CD4-positive, alpha-beta T cell treated with Interleukin-4 for 4 hours (primary cell): Measurements from ENCODE around the gene PLK5.
A peak's percentile ranks its signal among the peaks of the same experiment; 100 is the strongest.
"Not testable (repeated sequence)": the region's sequence is repeated elsewhere in the genome, so short reads cannot be mapped to it uniquely, and the experiment has no call there.

Source experiments
- DNase-seq: peaks from one replicate; pipeline ENCODE4 v3.0.0-alpha.2; 2020

The PLK5 gene

DNA sequence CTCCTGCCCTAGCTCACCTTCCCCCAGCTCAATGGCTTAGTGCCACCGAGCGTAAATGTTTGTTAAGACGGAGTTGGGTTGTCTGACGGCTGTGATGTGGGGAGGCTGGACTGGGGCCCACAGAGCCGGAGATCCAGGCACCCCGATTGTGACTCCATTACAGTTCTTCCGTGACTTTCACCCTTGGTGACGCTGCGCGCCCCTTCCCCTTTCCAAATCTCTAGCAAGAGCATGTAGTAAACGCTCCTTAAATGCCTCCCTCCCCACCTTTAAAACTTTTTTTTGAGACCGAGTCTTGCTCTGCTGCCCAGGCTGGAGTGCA is 32.1 kb upstream of the PLK5 start:
- DNase-seq: no peak

DNA sequence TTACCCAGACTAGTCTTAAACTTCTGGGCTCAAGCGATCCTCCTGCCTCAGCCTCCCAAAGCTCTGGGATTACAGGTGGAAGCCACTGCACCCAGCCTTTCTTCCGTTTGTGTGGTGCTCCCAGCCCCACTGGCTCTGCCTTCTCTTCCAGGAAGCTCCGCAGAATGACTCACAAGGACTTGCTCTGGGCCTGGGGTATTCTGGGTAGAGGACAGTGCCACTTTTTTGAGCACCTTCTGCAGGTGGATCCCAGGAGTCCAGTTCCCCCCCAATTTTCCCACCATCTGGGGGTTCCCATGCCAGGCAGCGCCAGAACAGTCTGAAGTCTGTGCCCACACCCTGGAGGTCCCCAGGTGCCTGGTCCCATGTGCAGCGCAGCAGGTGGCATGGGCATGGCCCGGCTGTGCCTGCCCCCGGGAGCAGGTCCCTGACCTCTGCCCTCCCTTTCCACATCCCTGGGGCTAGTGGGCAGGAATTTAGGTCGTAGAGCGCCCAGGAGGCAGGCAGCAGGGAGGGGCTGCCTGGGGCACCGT is 31.3 kb upstream of the PLK5 start:
- DNase-seq: no peak

DNA sequence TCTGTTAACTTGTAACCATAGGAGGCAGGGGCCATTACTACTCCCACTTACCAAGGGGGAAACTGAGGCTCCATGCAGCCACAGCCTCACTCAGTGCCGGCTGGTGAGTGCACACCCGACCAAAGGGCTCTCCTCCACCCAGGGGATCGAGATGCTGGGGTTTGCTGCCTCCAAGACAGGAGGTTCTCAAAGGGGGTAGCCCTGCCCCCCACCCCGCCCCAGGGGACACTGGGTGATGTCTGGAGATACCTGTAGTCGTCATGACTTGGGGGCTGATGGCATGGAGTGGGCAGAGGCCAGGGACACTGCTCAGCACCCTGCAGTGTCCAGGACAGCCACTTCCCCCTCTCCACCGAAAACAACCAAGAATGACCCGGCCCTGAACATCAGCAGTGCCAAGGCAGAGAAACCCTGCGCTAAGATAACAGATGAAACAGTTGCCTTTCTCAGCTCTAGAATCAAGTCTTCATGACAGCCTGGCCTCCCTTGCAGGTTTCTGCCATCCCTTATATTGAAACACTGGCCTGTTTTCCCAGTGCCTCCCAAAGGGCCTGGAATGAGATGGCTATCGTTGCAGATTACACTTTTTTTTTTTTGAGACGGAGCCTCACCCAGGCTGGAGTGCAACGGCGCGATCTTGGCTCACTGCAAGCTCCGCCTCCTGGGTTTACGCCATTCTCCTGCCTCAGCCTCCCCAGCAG is 29.6 kb upstream of the PLK5 start:
- DNase-seq: no peak

DNA sequence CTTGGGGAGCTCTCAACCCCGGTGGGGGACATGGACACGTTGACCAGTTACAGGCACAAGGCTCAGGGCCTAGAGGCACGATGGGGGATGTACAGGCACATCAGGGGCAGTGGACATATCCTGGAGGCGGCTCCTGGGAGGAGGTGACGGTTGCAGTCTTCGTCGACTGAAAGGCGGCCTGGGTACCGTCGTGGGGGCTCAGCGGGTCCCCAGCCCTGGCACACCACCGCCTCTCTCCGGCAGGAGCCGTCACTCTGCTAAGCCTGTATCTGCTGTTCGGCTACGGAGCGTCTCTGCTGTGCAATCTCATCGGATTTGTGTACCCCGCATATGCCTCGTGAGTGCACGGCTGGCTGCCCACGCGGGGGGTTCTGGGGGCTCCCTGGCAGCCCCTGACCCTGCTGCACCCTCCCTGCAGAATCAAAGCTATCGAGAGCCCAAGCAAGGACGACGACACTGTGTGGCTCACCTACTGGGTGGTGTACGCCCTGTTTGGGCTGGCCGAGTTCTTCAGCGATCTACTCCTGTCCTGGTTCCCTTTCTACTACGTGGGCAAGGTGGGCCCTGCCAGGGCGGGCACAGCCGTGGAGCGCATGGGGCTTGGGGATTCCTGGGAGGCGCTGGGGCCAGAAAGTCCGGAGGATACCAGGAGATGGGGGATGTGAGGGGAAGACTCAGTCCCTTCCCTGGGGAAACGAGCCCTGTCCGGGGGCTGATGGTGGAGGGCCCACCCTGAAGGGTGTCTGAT is 28.7 kb upstream of the PLK5 start:
- DNase-seq: no peak

DNA sequence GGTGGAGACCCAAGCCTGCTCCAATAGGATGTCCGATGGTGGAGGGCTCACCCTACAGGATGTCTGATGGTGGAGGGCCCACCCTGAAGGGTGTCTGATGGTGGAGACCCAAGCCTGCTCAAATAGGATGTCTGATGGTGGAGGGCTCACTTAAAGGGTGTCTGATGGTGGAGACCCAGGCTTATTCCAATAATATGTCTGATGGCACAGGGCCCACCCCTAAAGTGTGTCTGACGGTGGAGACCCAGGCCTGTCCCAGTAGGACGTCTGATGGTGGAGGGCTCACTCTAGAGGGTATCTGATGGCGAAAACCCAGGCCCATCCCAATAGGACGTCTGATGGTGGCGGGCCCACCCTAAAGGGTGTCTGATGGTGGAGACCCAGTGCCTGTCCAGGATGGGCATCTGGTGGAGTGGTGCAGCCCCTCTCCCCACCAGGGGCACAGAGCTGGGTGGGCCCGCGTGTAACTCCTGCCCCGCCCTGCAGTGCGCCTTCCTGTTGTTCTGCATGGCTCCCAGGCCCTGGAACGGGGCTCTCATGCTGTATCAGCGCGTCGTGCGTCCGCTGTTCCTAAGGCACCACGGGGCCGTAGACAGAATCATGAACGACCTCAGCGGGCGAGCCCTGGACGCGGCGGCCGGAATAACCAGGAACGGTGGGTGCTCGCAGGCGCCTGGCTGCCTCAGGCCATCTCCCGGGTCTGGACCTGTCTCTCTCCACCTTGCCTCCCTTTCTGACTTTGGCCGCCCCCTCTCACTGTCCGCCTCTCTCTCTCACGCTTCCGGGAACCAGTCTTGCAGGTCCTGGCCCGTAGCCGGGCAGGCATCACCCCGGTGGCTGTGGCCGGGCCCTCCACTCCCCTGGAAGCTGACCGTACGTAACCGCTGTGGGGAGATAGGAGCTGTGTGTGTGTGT is 27.8 kb upstream of the PLK5 start:
- DNase-seq: no peak

DNA sequence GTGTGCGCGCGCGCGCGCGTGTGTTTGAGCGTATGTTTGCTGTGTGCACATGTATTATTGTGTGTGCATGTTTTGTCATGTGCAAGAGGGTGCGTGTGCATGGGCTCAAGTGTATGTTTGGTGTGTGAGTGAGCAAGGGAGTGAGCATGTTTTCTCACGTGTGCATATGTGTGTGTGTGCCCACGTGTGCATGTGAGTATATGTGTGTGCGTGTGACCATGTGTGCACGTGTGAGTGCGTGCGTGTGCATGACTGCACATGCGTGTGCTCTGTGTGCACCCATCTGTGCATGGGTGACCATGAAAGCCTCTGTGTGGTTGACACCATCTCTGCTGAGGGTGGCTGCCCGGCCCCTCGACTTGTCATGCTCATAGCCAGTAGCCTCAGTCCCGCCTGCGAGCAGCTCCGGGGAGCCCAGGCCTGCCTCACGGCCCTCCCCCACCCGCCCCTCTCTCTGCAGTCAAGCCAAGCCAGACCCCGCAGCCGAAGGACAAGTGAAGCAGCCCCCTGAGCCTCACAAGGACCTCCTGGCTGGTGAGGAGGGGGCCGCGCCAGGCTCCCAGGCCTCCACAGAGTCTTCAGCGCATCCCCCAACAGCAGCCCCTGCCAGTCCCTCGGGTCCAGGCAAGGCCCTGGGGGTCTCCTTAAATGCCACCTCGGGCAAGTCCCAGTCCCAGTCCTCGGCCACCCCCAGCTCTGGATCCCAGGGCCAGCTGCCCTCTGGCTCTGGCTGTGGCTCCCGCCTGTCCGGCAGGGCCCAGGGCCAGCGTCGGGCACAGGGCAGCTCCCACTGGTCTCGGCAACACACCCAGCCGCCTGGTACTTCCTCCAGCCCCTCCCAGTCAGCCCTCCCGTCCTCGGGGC is 26.9 kb upstream of the PLK5 start:
- no peak for DNase-seq

DNA sequence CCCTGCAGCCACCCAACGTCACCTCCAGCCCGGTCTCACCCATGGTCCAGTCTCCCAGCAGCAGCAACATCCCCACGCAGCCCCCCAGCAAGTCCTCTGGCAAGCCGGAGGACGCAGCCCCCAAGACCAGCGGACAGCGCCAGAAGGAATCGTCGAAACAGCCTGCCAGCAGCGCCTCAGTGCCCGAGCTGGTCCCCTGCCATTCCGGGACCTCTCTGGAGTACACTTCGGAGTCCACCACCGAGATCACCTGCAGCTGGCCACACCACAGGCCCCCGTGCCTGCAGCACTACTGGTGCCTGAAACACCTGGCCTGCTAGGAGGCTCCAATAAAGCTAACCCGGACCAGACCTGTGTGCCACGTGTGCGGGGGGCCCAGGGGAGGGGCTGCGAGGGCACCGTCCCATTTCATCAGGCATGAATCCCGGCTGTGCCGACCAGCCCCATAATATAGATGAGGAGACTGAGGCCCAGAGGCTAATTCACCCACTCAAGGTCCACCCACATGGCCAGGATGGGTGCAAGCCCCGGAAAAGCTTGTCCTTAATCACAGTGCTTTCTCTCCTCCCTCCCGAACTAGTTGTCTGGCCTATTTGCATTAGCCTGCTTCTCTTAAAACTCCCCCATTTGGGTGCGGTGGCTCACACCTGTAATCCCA is 26.2 kb upstream of the PLK5 start:
- DNase-seq: no peak

DNA sequence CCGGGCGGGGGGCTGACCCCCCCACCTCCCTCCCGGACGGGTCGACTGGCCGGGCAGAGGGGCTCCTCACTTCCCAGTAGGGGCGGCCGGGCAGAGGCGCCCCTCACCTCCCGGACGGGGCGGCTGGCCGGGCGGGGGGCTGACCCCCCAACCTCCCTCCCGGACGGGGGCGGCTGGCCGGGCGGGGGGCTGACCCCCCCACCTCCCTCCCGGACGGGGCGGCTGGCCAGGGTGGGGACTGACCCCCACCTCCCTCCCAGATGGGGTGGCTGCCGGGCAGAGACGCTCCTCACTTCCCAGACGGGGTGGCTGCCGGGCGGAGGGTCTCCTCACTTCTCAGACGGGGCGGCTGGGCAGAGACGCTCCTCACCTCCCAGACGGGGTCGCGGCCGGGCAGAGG is 24.6 kb upstream of the PLK5 start:
- DNase-seq: not testable (repeated sequence)

DNA sequence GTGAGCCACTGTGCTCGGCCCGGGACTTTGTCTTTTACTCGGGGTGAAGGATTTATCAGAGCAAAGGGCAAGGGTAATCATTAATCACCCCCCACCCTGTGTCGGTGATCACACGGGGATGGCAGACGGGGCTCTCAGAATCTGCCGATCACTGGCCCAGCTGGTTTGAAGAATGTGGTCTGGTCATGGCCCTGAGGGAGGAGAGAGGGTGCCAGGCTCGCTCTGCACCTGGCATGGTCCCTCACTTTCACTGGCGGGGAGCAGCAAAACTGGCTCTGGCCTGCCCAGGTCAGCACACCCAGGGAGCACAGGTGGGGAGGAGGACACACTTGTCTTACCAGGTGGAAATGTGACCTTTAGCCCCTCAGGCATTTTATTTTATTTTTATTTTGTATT is 22.7 kb upstream of the PLK5 start:
- DNase-seq: no peak

DNA sequence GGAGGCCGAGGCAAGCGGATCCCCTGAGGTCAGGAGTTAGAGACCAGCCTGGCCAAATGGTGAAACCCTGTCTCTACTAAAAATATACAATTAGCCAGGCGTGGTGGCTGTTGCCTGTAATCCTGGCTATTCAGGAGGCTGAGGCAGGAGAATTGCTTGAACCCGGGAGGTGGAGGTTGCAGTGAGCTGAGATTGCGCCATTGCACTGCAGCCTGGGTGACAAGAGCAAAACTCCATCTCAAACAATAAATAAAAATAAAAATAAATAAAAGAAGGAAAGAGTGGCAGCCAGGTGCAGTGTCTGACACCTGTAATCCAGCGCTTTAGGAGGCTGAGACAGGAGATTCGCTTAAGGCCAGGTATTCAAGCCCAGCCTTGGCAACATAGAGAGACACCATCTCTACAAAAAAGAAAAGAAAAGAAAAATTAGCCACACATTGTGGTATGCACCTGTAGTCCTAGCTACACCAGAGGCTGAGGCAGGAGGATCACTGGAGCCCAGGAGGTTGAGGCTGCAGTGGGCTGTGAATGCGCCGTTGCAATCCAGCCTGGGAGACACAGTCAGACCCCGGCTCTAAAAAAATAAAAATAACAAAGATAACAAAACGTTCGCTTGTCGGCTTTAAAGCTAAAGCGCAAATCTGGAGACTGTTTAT is 21.3 kb upstream of the PLK5 start:
- no peak for DNase-seq

DNA sequence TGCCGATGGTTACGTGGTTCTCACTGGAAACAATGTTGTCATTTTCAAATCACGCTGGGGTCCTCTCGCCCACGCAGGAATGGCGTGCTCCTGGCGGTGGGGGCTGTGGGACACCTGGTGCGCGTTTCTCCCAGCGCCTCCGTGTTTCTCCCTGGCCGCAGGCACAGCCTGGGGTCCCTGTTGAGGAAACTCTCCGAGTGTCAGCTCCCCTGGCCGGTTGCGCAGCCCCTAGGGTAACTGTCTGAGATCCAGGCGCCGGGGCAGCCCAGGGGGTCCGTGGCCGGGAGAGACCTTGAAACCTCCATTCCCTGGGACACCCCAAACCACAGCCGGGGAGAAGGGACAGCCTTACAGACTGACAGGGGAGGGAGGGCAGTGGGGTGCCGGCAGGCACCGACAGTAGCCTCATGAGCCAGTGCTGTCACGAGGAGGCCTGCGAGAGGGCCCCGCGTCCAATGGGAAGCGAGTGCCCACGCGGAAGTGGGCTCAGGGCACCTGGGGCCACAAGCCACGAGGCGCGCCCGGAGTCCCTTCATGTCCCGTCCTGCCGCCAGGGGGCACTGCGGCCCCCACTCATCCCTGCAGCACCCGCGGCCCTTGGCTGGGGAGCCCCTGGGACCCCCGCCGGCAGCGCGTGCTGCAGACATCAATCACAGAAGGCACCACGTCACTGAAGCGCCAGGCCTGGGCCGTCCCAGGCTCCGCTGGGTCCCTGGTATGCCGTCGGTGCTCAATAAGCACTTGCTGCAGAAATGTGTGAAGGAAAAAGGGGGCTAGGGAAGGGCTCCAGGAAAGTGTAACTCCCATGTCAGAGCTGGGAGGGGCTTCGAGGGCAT is 20.6 kb upstream of the PLK5 start:
- DNase-seq: peak; percentile 30

DNA sequence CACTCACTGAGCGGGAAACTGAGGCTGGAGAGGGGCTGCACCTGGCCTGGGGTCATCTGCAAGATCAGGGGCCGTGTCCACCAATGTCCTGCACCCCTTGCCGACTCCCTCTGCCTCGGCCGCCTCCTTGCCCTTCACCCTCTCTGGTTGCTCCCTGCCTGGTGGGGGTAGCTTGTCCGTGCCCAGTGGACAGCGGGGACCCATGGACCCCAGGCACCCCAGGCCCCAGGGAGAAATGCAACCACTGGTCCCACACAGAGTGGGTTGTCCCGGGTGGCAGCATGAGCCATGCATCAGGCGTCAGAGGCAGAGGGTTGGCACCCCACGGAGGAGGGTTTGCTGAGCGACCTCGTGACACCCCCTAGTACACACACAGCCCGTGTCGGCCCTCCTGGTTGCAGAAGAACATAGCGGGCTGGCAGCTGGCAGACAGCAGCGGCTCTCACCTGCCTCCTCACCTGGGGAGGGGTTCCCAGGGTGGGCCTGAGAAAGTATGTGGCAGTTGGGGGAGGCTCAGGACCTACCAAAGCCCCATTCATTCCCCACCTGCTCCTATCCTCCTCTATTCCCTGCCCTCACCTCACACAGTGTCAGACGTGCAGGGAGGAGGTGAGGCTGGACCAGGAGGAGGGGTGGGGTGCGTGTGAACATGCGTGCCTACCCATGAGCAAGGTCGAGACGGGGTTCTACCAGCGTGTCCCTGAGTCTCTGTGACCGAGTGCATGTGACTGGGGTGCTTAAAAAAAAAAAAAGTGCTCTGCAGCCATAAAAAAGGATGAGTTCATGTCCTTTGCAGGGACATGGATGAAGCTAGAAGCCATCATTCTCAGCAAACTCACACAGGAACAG is 19.7 kb upstream of the PLK5 start:
- DNase-seq: no peak

DNA sequence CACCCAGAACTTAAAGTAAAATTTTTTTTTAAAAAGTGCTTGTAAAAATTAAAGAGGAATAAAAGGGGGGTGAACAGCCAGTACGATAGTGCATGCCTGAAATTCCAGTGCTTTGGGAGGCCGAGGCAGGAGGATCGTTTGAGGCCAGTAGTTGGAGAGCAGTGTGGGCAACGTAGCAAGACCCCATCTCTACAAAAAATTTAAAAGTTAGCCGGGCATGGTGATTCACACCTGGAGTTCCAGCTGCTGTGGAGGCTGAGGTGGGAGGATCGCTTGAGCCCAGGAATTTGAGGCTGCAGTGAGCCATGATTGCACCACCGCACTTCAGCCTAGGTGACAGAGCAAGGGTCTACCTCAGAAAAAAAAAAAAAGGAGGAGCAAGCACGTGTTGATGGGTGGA is 18.9 kb upstream of the PLK5 start:
- DNase-seq: no peak

DNA sequence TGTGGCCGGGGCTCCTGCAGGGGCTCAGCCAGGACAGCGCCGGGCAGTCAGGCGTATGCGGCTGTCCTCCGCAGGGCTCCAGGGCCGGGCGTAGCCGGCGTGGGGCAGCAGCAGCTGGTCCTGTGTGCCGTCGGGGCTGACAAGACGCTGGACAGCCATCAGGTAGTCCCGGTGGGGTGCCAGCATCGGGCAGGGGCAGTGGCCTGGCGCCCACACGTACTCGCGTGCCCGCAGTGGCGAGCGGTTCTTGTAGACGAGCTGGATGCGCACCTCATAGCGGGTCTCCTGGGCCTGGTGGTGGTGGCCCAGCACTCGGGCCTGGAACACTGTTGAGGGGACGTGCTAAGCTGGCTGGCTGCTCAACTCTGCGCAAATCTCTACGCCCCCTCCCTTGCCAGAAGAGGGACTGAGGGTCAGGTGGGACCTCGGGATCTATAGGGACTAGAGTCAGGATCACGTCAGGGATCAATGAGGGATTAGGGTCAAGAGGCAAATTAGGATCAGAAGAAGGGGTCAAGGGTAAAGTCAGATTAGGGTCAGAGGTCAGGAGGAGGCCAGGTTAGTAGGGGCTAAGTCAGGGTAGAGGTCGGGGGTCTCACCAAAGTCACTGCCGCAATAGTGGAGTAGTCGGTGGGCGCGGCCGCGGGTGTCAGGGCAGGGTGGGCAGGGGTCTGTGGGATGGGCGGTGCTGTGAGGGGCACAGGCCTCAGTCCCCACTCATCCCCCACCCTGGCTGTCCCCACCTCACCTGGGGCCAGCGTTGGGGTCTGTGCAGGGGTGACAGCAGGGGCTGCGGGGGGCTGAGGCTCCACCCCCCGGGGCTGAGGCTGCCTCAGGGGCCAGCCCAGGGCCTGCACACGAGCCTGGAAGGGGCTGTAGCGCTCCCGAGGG is 17.6 kb upstream of the PLK5 start:
- DNase-seq: no peak

DNA sequence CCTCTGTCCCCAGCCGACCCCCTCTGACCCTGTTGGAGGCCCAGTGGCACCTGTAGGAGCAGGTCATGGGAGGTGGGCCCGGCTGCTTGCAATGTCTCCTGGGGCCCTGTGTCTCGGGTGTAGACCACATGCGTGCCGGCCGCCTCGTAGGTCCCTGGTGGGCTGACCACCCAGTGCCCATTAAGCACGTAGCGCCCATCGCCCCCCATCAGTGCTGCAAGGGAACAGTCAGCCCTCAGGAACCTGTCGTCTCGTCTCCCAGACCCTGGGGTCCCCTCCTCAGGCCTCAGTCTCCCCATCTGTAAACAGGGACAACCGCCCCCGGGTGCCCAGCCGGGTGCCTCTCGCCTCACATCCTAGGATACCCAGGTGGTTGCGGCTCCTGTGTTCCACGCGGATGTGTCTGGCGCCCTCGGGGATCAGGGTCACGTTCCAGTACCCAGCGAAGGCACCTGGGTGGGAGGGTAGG is 16.7 kb upstream of the PLK5 start:
- DNase-seq: no peak

DNA sequence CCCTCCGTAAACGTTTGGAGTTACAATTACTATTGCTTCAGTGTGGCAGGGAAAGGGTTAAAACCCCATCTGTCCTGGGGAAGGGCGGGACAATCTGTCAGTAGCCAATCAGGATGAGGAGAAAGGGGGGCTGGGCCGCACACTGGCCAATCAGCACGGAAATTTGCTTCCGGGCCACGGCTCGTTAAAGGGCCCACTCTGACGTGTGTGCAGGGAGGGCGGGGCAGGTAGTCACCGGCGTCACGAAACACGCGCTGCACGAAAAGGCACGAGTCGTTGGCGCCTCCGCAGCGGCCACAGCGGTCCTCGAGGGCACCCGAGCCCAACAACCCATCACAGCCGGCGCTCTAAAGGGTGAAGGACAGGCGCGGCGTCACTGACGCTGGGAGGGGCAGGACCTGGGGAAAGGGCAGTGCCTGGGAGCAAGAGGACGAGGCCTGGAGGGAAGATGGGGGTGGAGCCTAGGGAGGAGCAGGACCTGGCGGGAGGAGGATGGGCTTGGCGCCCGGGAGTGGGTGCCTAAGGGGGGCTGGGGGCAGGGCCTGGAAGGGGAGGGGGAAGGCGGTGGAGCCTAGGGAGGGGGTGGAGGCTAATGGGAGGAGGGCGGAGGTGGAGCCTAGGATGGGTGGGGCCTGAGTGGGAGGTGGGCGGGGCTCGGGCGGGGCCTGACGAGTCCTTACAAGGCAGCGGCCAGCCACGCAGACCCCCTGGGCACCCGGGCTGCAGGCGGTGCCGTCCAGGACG is 15.9 kb upstream of the PLK5 start:
- peak; percentile 93 for DNase-seq

DNA sequence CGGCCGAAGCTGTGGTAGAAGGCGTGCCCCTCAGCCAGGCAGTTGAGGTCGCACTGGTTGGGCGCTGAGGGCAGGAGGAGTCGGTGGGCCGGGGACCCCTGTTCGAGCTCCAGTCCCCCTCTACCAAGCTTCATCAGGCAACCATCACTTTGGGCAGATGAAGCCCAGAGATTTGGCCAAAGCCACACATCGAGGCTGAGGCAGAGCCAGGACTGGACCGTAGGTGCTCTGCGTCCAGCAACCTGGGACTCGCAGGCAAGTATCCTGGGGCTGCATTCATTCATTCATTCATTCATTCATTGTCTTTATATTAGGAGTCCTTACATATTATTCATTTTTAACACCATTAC is 15.4 kb upstream of the PLK5 start:
- DNase-seq: no peak
